Fibroblast of upper back skin (primary cell): Measurements from ENCODE around the gene UBXN4.
"Not testable (repeated sequence)": the region's sequence is repeated elsewhere in the genome, so short reads cannot be mapped to it uniquely, and the experiment has no call there.

Experiments
- DNase-seq: peaks from one replicate; pipeline ENCODE4 v3.0.0-alpha.2; 2013

The UBXN4 gene

DNA sequence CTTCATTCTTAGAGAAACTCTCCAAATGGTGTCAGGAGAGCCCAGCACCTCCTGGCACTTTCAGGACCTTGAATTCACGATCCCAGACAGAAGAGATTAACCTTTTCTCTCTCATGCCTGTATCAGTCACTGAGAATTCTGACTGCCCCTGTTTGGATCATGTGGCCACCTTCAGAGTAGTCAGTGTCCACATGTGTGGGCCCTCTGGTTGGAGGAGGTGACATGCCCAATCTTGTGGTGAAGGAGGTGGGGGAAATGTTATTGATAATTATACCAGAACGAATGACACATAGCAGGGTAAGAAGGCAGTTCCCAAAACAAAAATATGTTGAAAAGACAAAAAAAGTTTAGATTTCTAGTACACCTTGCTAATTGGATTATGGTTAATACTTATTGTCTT, 31.7 kb downstream of the UBXN4 start:
- DNase-seq, result no peak

- peak; percentile 20 for DNase-seq
Observed at GRCh38 chr2:135773917-135774316, 32.3 kb downstream of the UBXN4 start.

GRCh38 chr2:135775420-135775819, 33.8 kb downstream of the UBXN4 start:
- DNase-seq, result no peak

GRCh38 chr2:135776367-135776766, 34.7 kb downstream of the UBXN4 start:
- DNase-seq, result no peak

GRCh38 chr2:135782231-135782630, 40.6 kb downstream of the UBXN4 start:
- no peak for DNase-seq

DNA sequence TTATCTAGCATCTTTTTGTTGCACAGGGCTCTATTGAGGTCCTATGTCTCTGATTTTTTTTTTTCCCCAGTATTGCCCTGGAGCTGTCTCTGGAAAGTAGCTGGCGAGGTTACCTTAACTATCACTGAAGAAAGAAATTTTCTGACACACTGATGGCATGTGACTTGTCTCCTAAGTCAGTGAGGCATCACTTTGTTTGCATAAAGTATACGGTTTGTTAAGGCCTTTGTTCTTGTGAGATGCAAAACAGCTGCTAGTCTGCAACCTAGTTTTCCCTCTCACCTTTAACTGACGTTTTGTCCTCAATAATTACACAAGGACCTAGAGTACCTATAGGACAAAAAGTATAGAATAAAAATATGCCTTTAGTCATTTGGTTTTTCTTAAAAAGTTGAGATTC, 41.8 kb downstream of the UBXN4 start:
- DNase-seq, result no peak

DNA sequence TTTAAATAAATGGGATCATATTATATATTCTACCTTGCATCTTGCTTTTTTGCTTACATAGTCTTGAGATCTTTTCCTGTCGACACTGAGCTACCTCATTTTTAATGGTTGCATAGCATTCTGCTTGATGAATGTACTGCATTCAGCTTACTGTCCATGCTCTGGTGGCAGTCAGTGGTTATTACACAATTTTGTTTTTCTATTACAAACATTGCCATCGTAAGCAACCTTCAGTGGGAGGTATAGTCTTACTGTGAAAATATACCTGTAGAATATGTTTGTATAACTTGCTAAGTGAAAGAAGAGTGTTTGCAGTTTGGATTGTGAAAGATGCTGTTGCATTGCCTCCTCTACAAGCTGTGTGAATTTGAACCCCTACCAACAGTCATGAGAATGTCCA, 43.4 kb downstream of the UBXN4 start:
- DNase-seq, result no peak

DNA sequence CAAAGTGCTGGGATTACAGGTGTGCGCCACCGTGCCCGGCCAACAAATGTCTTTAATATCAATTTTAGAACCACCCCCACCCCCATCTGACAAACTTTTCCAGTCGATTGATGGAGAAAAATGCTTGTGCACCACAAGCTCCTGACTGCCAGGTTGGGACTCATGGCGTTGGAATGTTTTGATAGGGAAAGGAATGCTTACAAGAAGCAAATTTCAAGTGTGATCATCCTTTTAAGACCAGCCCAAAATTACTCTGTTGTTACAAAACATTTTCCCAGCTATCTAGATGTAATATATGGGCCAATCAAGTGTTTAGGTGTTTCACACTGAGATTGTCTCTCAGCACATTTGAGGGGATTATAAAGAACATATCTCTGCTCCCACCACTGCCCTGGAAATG, 45.2 kb downstream of the UBXN4 start:
- peak; percentile 93 for DNase-seq

DNA sequence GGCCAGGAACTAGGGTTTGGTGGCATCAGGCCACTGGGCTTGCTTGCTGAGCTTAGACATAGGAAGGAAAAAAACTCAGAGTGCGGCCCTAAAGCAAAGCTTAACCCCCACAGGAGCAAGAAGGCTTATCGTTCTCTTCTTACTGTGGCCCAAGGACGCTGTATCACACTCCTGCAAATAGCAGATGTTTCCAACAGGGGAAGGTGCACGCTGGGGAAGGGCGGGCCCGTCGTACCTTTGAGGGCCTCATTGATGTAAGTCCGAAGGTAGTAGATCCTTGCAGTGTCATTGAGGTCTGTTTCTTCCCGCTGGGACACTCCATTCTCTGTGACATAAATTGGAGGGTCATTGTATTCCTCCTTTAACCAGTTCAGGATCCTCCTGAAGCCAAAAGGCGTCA, 48.8 kb downstream of the UBXN4 start:
- no peak for DNase-seq

DNA sequence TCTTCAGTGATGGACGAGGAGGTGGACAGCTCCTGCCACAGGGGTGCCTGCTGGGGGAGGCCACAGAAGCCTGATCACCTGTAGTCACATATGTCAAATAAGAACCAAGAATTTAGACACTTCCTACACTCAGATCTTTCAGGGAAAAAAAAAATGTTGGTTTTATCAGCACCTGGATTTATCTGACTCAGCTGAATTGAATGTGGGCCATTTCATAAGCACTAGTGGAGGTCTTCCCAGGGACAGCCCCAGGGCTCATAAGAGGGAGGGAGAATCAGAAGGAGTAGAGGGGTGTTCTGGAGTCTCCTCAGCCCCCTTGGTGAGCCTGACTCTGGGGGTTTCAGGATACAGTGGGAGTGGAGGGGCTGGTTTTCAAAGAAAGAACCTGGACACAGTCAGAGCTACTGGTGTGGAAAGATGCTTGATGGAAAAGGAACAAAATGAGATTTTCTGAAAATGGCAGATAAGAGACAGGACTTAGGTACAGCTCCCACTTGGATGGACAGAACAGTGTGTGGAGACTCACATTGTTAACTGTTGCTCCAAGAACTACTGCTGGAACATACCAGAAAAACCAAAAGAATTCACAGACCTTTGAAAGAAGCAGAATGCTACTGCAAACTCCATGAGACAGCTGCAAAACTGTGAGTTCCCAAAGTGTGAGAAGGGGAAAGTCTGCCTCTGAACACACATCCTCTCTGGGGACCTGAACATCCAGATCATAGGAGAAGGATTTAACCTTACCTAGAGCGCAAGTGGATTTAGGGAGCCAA, 49.9 kb downstream of the UBXN4 start:
- peak; percentile 60 for DNase-seq

GRCh38 chr2:135792401-135793150, 50.9 kb downstream of the UBXN4 start:
- no peak for DNase-seq

- DNase-seq, result not testable (repeated sequence)
Observed at GRCh38 chr2:135795641-135796040, 54.0 kb downstream of the UBXN4 start.

- DNase-seq, result no peak
Observed at GRCh38 chr2:135796606-135797005, 55.0 kb downstream of the UBXN4 start.

- DNase-seq, result peak; percentile 76
Observed at GRCh38 chr2:135797497-135798274, 56.0 kb downstream of the UBXN4 start.

DNA sequence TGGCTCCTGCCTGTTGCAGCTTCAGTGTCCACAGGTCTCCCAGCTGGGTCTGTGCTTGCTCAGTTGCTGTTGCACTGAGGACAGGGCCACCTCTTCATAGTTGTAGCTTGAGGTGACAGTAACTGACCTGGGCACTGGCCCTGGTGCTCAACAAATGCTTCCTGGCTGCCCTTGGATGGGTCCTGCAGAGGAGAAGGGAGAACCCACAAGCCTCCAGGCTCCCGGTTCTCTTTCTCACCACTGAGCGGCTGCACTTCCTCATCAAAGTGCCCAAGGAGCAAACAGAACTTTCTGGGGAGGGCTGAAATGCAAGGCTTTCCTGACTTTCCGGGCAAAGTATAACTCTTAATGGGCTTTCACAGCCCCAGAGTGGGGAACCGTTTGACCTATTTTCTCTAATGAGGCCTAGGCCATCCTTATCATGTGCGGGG, 56.6 kb downstream of the UBXN4 start:
- no peak for DNase-seq

GRCh38 chr2:135798762-135799161, 57.1 kb downstream of the UBXN4 start:
- no peak for DNase-seq

GRCh38 chr2:135799738-135800137, 58.1 kb downstream of the UBXN4 start:
- no peak for DNase-seq

GRCh38 chr2:135800513-135801460, 59.1 kb downstream of the UBXN4 start:
- no peak for DNase-seq

- no peak for DNase-seq
Observed at GRCh38 chr2:135802350-135802749, 60.7 kb downstream of the UBXN4 start.

DNA sequence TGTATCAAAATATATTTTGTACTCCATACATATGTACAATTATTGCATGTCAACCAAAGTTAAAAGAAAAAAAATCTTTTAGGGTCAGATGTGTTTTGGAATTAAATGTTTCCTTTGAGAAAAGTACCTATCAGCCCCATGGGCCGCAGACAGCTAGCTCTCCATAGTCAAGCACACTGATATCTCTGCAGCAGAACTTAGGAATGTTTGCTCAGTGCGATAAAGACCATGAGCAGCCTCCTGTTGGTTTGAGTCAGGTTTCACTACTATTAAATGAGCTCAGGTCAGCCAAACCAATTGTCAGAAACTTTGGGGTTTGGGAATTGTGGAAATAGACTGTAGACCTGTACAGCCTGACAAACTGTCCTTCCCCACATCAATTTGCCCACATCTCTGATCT, 61.6 kb downstream of the UBXN4 start:
- no peak for DNase-seq

DNA sequence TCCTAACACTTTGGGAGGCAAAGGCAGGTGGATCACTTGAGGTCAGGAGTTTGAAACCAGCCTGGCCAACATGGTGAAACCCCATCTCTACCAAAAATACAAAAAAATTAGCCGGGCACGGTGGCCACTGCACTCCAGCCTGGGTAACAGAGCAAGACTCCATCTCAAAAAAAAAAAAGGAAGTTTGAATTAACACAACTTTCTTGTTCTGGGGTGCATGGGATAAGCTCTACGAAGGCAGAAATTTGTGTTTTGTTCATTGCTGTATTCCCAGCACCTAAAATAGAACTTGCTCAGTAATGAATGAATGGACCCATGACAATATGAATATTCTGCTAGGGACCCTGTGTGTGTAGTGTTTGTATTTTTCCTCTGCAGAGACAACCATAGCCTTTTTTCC, 66.2 kb downstream of the UBXN4 start:
- not testable (repeated sequence) for DNase-seq

DNA sequence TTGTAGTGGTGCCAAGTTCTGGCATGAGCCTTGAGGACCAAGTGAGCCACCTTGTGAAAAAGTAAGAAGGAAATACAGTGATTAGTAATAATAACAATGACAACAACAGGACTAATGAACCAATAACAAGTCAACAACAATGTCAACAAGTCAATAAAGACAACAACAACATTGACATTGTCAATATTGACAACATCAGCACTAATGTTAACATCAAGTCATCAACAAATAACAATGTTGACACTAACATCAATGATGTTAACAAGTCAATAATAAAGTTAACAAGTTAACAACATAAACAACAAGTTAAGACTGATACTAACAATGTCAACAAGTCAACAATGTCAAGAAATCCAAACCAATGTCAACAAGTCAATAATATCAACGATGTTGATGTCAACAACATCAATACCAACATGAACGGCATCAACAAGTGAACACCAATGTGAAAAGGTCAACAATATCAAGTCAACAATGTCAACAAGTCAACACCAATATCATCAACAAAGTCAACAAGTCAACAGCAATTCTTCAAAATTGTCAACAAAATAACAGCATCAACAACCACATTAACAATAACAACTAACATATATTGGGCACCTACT, 71.4 kb downstream of the UBXN4 start:
- DNase-seq, result no peak
